Stimulated activated CD4-positive, alpha-beta T cell treated with anti-CD3 and anti-CD28 coated beads, Interleukin-1b, Interleukin-23, amount 100 ng/mL, for 48 hours (primary cell): ENCODE measurements around the gene C22orf15.

Experiments
- DNase-seq: peaks from one replicate; pipeline ENCODE4 v3.0.0-alpha.2; 2020

C22orf15 gene

GRCh38 chr22:23751441-23751996 is 11.3 kb upstream of the C22orf15 start:
- DNase-seq: no peak

GRCh38 chr22:23752090-23752691 is 10.6 kb upstream of the C22orf15 start:
- DNase-seq: no peak

- DNase-seq: no peak
Observed at GRCh38 chr22:23752750-23753149, 10.0 kb upstream of the C22orf15 start.

GRCh38 chr22:23753385-23753784 is 9.4 kb upstream of the C22orf15 start:
- DNase-seq: no peak

GRCh38 chr22:23754220-23754919 is 8.4 kb upstream of the C22orf15 start, which contains the start of gene VPREB3:
VPREB3 (minus strand) TSS chr22:23754425; CDS start chr22:23754363, 62 bp downstream.
- DNase-seq: no peak

- DNase-seq: no peak
Observed at GRCh38 chr22:23754980-23755636, 7.7 kb upstream of the C22orf15 start.

- no peak for DNase-seq
Observed at GRCh38 chr22:23755711-23756110, 7.1 kb upstream of the C22orf15 start.

- no peak for DNase-seq
Observed at GRCh38 chr22:23756891-23757290, 5.9 kb upstream of the C22orf15 start.

GRCh38 chr22:23759566-23759965 is 3.2 kb upstream of the C22orf15 start:
- DNase-seq: no peak

GRCh38 chr22:23760056-23760455 is 2.7 kb upstream of the C22orf15 start:
- DNase-seq: no peak

- peak; percentile 52 for DNase-seq
Observed at GRCh38 chr22:23763579-23763945, 772 bp downstream of the C22orf15 start.

- DNase-seq: no peak
Observed at GRCh38 chr22:23763954-23764353, 1.2 kb downstream of the C22orf15 start.

GRCh38 chr22:23764899-23765881 is 2.4 kb downstream of the C22orf15 start:
- no peak for DNase-seq

- no peak for DNase-seq
Observed at GRCh38 chr22:23767303-23767672, 4.5 kb downstream of the C22orf15 start.

GRCh38 chr22:23767673-23768548 is 5.1 kb downstream of the C22orf15 start, which contains the start of gene CHCHD10:
CHCHD10 (minus strand) TSS chr22:23767972; CDS start chr22:23767874, 98 bp downstream.
- DNase-seq: peak; percentile 74

GRCh38 chr22:23769321-23769965 is 6.7 kb downstream of the C22orf15 start:
- DNase-seq: no peak

- no peak for DNase-seq
Observed at GRCh38 chr22:23772315-23772648, 9.5 kb downstream of the C22orf15 start.

GRCh38 chr22:23772649-23773473 is 10.1 kb downstream of the C22orf15 start, which contains the start of gene MMP11:
MMP11 (plus strand) TSS chr22:23772849; CDS start chr22:23772871, 22 bp downstream.
- DNase-seq: peak; percentile 23

GRCh38 chr22:23773483-23774113 is 10.8 kb downstream of the C22orf15 start:
- DNase-seq: no peak
